NCI-H748 treated with DMSO at 0.1 percent for 48 hours (cell line): ENCODE results near the gene GK2.

ENCODE experiments used
- DNase-seq: peaks from one replicate; lab custom pipeline; 2025; lab: John Stamatoyannopoulos, UW

Gene GK2

GRCh38 chr4:79408063-79408462 is at the start of gene GK2:
Gene GK2, minus strand, starts transcription at chr4:79408228. Its CDS starts 28 bp downstream, at chr4:79408200.
- no peak for DNase-seq

DNA sequence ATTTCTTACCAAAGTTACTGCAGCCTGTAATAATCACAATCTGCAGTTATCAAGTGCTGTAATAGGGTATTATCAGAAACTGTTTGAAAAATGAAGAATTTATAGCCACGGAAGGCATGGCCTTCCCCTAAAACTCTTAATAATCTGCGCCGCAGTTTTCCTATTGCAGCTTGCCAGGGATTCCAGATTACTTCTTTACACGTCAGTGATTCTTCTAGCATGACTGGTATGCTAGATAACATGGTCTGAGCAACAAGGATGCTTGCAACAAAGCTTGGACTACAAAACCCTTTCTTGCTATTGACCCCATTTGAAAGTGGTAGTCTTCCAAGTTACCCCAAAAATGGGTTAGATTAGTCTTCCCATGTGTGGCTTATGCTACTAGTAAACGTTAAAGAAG is 47.2 kb upstream of the GK2 start:
- no peak for DNase-seq

DNA sequence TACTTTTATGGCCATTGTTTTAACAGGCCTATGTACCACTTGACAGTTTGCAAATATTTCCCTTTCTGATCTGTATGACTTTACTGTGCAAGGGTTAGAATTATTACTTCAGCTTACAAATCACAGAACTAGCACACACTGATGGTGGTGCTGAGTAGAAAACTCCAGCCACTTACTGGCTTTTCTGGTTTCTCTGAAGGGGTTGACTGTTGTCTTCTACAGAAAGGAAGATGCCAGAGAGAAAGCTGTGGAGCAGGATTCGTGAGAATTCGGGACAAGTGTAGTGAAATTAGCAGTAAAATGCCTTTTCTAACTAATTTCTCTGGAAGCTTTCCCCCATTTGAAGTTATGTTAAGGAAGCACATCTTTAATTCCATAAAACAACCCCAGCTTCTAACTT is 46.6 kb upstream of the GK2 start:
- DNase-seq, result no peak

- DNase-seq, result no peak
These were observed 42.0 kb upstream of the GK2 start for GRCh38 chr4:79450053-79450452.

DNA sequence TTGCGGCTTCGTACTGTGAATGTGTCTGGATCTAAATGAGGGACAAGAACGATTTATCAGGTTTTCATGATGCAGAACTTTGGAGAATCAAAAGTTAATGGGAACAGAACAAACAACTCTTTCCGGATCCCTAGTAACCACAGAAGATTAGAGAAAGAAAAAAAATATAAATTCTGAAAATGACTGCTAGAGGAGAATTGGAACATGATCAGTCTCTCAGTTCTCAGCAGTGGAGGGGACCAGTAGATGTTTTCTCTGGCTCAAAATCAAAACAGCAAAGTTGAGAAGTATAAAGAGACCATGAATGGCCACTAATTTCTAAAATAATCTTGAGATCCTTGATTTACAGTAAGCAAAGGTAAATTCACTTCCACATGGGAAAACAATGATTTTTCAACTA is 38.1 kb upstream of the GK2 start:
- no peak for DNase-seq

DNA sequence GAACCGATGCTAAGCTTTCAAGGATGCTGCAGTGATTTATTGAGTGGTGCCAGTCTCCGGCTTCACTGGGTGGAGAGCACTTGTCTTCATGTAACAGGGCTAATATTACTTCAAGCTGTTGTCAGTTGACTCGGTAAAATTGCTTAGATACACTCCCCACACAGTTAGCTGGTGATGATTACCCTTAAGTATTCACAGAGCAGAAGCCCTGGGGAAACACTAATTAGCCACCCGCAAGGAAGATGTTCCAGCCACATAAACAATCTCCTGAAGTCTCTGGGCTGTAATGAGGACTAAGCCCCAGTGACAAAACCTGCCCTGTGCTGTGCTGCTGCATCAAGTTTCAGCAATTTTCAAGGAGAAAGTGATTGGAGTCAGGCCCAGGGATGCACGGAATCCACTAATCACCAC is 37.3 kb upstream of the GK2 start:
- peak; percentile 81 for DNase-seq

- DNase-seq, result no peak
These were observed 34.4 kb upstream of the GK2 start for GRCh38 chr4:79442422-79442821.

DNA sequence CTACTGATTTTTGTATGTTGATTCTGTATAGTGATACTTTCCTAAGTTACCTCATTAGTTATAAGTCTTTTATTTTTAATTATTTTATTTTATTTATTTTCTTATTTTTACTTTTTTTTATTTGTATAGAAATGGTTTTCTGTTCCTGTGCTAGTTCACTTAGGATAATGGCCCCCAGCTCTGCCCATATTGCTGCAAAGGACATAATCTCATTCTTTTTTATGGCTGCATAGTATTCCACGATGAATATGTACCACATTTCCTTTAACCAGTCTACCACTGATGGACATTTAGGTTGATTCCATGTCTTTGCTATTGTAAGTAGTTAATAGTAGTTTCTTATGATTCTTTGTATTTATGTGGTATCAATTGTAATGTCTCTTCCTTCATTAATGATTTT is 31.5 kb upstream of the GK2 start:
- no peak for DNase-seq

DNA sequence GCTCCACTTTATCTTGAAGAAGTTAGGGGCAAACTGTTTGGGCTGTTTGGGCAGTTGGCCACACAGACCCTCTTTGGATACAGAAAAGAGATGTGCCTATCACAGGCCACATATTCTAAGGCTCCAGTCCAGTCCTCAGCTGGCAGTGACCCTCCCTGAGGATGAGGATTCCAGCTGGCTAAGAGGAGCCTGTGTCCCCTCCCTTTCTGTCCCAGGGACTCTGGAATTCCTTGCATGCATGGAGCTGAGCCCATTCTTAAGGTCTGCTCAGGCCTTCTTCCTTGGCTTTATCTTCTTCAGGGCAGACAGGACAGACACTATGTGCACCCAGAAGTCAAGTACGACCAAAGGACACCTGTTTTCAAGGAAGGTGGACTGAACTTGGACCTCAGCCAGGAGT is 23.8 kb upstream of the GK2 start:
- DNase-seq, result no peak

DNA sequence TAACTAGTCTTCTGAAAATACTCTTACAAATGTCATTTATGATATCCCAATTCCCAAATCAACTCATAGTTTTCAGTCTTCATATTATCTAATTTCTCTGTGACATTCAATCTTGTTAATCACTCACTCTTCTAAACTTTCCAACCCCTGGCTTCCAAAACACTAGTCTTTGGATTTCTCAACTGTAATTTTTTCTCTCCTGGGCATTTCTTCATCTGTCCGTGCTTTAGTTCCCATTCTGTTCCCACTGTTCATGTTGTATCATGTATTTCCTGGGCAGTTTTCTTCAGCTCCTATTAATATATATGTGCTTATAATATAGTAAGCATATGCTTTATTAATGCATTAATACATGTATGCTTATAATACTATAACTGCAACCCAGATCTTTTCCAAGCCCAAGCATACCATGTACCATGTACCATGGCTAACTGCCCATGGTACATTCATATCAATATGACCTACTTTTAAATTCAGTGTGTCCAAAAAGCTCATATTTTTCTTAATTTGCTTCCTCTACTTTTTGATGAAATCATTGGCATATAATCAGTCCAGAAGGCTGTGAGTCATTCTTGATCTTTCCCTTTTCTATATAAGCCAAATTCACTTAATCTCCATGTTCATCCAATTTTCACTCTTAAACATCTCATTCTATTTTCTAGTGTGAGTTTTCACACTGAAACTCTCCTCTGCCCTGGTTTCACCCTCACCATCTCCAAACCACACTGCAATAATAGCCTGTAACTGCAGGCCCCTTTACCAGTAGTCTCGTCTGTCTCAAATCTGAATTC is 21.3 kb upstream of the GK2 start:
- no peak for DNase-seq

GRCh38 chr4:79426989-79427388 is 19.0 kb upstream of the GK2 start:
- no peak for DNase-seq

- no peak for DNase-seq
These were observed 17.6 kb upstream of the GK2 start for GRCh38 chr4:79425586-79425985.

DNA sequence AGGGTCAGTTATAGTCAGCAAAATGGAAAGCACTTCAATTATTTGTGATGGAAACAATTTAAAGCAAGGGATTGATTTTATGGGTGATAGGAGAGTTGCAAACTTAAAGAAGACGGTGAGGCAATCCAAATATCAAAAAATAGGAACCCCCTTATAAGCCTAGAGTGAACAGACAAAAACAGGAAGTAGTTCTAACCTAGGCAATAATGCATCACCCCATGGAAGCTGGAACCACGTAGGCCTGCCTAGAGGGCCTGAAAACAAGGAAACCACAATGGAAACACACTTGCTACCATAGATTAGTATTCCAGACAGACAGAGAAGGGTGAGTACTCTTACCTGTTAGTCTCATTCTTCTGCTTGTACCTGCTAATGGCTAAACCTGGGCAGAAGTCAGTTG is 13.5 kb upstream of the GK2 start:
- DNase-seq, result no peak

DNA sequence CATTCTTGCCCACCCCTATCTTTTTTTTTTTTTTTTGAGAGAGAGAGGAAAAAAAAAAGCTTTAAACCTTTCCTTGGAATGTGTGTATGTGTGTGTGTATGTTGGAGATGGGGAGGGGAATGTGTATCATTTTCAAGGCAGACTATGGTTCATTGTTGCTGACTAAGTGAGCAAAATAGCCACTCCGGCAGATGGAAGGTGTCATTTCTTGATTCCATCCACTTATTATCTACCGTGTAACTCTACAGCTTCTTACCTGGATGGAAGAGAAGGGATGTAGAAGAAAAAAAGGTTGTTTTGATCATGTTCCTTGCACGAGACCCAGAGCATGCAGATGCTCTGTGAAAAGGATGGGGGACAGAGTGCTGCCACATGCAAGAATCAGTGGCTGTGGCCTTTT is 5.9 kb upstream of the GK2 start:
- no peak for DNase-seq

GRCh38 chr4:79413032-79413885 is 5.2 kb upstream of the GK2 start:
- DNase-seq, result peak; percentile 18

DNA sequence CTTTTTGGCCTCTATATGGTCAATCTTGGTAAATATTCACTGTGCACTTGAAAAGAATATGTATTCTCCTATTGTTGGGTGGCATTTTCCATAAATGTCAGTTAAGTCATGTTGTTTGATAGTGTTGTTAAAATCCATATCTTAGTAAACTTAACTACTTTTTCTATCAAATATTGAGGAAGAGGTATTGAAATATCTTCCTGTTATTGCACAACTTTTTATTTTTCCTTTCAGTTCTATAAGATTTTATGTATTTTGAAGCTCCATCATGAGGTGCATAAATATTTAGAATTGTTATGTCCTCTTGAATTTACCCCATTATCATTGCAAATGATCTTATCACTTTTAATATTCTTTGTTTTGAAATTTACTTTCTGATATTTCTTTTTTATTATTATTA is 3.4 kb downstream of the GK2 start:
- no peak for DNase-seq

- DNase-seq, result no peak
These were observed 4.7 kb downstream of the GK2 start for GRCh38 chr4:79403356-79403755.

DNA sequence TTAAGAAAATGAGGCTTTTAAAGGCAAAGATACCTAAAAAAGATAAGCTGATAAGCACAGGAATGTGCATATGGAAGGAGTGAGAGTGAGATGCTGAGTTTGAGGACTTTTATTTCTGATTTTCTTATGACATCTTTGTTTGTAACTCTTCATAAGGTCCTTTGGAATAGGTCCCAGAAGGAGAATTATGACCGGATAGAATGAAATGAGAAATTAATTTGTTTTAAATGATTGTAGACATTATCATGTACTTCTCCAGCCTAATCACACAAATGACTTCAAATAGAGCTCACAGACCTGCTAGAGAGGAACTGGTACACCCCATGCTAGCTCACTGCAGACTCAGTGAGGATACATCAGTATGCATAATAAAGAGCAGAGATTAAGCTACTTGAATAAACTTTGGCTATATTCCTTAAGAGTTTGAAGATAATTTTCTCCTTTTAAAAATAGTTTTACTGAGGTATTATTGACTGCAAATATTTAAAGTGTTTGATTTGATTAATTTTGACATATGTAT is 5.6 kb downstream of the GK2 start:
- DNase-seq, result no peak

DNA sequence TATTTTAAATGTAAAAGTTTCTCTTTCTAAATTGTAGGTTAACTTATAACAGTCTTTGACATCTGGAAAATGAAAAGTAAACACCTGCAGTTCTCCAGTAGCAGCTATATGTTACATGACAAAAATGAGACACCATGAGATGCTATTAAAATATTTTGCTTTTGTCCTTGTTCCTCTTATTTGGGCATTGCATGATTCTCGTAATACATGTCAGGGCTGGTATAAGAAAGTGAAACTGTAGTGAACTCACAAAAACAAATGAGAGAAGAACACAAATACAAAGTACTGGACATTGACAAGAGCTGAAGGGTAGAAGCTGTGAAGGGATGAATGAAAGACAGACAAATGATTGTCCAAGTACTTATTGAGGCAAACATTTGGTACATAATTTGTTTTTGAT is 9.0 kb downstream of the GK2 start:
- DNase-seq, result no peak

- no peak for DNase-seq
These were observed 10.1 kb downstream of the GK2 start for GRCh38 chr4:79397951-79398350.

GRCh38 chr4:79396794-79397193 is 11.2 kb downstream of the GK2 start:
- DNase-seq, result no peak

- DNase-seq, result no peak
These were observed 12.2 kb downstream of the GK2 start for GRCh38 chr4:79395841-79396240.

GRCh38 chr4:79390890-79391289 is 17.1 kb downstream of the GK2 start:
- no peak for DNase-seq
